Frontal cortex (tissue), 4 donors: ENCODE data around the gene CTSD. TPM values are rescaled to one million over a fixed set of nuclear protein-coding genes. Genes with fewer than 3 reads are reported as not detected.

ENCODE experiments used
- DNase-seq, 2 donors: peaks; one replicate each; pipeline ENCODE4 v3.0.0; 2012; ENCODE audit warnings: low spot score in 2 of 2
- FAIRE-seq: peaks from 2 replicates; lab custom pipeline; 2012; peaks lifted over from hg19 to GRCh38; lab: Jason Lieb, UNC
- total RNA-seq: library from RNA; depleted of rRNA; stranded (reverse); fragments of >200 nt; gene quantifications from one replicate; pipeline ENCODE4 v1.2.3, GENCODE V29; 2014
- donor health status: control.
- donor health status: control.
- donor health status: control.

The CTSD gene
- total RNA-seq, 1 donor from 2014 or later: 22.0 TPM

GRCh38 chr11:1783725-1784529 lies 20.2 kb upstream of the CTSD start:
- no peak for FAIRE-seq
- no peak for DNase-seq

DNA sequence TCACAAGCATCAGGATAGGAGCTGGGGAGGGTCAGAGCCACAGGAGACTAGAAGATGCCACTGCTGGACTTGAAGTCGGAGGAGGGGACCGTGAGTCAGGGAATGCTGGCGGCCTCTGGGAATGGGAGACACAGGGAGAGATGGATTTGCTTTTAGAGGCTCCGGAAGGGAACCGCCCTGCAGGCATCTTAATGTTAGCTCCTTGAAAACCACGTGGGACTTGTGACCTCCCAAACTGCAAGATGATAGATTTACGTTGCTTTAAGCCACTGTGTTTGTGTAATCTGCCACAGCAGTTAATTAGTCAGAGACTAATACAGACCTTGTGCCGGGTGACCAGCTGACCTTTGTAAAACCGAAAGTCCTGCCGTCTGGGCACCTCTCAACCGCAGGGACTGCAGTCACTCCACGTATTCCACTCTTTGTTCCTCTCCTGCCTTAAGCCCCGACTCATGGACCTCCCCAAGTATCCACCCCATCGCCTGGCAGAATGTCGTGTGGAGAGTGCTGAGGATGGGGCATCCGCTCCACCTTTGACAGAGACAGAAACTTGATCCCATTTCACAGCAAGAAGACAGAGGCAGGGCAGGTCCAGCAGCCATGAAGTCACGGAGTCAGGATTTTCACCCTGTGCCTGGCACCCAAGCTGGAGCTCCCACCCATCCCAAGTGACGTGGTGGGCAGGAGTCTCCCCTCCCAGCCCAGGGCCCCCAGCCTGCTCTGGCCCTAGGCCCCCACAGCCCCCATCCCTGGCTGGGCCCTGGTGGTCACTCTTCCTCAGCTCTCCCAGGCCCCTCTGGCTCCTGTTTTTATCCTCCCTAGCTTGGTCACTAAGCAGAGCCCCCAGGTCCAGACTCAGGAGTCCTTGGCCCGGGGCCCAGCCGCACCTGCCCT lies 19.4 kb upstream of the CTSD start:
- DNase-seq: no peak
- FAIRE-seq: no peak

GRCh38 chr11:1782031-1782590 lies 18.4 kb upstream of the CTSD start:
- FAIRE-seq (no peak), DNase-seq (no peak)

DNA sequence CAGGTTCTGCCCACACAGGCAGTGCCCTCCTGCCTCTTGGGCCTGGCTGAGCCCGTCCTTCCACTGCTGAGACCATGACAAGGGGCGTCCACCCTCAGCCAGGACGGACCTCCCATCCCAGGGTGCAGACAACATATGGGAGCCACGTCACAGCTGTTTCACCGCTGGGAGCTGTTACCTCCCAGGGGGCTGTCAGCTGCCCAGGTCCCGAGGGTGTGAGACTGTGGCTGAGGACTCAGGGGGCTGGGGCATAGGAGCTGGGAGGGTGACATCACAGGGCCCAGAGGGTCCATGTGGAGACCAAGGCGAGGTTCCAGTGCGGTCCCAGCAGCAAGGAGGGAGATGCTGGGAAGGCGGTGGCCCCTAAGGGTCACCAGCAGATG lies 17.9 kb upstream of the CTSD start:
- FAIRE-seq (no peak), DNase-seq (no peak)

DNA sequence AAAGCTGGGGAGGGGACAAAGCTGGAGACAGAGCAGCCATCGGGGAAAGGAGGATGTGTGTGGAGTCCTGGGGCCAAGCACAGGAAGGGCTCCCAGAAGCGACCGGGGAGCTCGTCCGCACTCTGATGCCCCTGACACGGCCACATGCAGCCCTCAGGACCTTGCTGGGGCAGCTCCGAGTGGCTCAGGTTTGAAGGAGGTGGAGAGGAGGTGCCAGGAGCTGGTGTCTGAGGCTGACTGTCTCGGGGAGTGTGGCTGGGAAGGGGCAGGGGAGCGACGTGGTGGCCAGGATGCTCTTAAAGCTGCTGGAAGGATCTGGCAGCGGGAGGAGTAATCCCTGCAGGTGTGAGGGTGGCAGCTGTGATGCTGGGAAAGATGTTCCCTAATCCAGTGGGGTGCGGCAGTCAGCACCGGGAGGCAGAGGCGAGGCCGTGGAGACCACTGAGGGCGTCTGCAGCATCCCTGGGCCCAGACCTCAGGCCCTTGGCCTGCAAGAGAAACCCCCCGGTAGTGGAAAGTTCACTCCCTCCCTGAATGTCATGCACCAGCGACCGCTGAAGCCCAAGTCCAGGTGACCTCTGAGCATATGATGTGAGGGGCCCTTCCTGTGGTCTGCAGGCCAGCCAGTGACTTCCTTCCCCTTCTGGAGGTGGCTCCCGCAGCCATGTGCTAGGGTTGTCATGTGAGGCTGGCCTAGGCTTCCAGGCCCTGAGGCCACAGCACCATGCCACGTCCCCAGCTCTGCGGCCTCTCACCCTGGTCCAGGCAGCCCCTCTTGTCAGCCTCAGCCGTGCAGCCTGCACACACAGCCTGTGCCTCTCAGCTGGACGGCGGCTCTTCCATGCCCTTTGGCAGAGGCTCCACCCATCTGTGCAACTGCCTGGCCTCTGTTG lies 17.2 kb upstream of the CTSD start:
- no peak for FAIRE-seq
- no peak for DNase-seq

GRCh38 chr11:1779806-1780699 lies 16.3 kb upstream of the CTSD start:
- no peak for DNase-seq
- FAIRE-seq: no peak

GRCh38 chr11:1779034-1779805 lies 15.5 kb upstream of the CTSD start:
- FAIRE-seq (no peak), DNase-seq (no peak)

- FAIRE-seq: no peak
- DNase-seq: no peak
Observed at GRCh38 chr11:1778141-1778911, 14.6 kb upstream of the CTSD start.

- FAIRE-seq: no peak
Observed at GRCh38 chr11:1777737-1778136, 14.0 kb upstream of the CTSD start.

DNA sequence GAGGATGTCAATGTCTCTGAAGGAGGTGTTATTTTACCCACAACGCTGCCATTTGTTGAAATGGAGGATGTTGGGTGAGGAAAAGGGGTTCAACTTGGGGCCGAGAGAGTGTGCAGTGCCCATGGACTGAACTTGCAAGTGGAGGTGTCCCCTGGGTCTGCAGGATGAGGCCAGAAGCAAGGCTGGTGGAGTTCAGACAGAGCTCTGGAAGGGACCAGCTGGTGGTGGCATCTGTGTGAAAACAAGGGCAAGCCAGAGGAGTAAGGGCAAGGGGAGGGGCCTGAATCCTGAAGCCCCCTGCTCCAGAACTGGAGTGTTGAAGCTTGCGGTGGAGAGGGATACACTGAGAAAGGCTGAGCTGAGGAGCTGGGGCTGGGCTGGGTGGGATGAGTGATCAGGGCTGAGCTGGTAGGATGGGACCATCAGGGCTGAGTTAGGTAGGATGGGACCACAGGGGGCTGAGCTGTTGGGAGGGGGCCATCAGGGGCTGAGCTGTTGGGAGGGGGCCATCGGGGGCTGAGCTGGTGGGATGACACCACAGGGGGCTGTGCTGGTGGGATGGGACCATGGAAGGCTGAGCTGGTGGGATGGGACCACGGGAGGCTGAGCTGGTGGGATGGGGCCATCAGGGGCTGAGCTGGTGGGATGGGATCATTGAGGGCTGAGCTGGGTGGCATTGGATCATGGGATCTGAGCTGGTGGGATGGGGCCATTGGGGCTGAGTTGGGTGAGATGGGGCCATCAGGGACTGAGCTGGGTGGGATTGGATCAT lies 13.4 kb upstream of the CTSD start:
- FAIRE-seq (no peak), DNase-seq (no peak)

More at GRCh38 chr11:1777737-1778136, 14.0 kb upstream of the CTSD start:
- DNase-seq: no peak

DNA sequence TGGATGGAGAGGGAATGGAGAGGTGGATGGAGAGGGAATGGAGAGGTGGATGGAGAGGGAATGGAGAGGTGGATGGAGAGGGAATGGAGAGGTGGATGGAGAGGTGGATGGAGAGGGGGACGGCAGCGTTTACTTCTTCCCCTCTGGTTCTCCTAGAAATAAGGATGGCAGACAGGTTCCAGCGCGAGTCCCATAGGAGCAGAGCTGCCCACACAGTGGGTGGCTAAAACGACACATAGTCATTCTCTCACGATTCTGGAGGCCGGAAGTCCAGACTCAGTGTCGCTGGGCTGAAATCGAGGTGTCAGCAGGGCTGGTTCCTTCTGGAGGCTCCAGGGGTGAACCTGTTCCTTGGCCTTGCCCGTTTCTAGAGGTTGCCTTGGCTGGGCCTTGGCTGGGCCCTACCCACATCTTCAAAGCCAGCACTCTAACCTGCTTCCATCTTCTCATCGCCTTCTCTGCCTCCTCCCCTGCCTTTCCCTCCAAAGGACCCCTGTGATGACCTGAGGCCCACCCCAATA lies 12.7 kb upstream of the CTSD start:
- no peak for FAIRE-seq
- no peak for DNase-seq

DNA sequence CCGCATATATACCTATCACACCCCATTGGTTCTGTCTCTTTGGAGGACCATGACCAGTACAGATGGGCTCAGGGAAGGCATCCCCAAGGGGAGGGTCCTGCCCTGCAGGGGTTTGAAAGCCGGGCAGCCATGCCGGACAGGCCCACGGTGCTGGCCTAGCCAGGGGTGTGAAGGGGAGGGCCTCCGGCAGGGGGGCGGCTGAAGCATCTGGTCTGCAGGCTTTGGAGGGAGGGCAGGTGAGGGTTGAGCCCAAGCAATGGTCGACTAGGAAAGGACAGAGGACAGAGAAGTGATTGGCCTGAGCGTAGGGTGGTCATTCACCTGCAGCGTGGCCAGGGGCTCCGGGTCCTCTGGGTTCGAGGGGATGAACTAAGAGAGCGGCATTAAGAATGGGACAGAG lies 11.2 kb upstream of the CTSD start:
- FAIRE-seq (no peak), DNase-seq (no peak)

DNA sequence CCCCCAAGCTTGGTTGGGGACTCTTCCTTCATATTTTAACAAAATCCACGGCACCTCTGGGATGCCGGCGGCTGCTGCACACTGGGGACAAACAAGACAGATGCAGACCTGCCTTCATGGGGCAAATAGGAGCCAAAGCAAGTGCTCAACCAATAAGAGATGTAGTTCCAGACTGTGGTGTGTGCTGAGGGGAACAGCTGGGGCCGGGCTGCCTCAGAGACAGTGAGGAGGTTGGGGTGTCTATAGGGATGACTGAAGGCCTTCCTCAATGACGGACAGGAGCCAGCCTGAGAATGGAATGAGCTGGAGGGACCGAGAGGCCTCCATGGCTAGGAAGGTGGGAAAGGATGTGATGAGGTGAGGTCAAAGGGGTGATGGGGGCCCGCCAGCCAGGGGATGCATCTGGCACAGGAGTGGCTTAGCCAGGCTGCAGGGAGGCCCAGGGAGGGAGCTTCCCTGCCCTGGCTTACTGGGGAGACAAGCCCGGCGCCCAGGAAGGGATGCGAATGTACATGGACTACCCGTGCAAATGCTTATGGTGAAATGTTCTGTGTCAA lies 10.3 kb upstream of the CTSD start:
- FAIRE-seq: no peak
- DNase-seq: no peak

- DNase-seq: no peak
- FAIRE-seq: no peak
Observed at GRCh38 chr11:1773131-1773993, 9.6 kb upstream of the CTSD start.
